Fibroblast of upper back skin (primary cell): ENCODE results near the gene RASGEF1C.
A peak's percentile ranks its signal among the peaks of the same experiment; 100 is the strongest.

Experiments
- DNase-seq: peaks from one replicate; pipeline ENCODE4 v3.0.0-alpha.2; 2013

Gene RASGEF1C

GRCh38 chr5:180079702-180080466 is 129.1 kb downstream of the RASGEF1C start:
- no peak for DNase-seq

- no peak for DNase-seq
These were observed 130.7 kb downstream of the RASGEF1C start for GRCh38 chr5:180078348-180078747.

- DNase-seq = no peak
These were observed 131.3 kb downstream of the RASGEF1C start for GRCh38 chr5:180077594-180078284.

- no peak for DNase-seq
These were observed 133.3 kb downstream of the RASGEF1C start for GRCh38 chr5:180075703-180076102.

GRCh38 chr5:180074462-180074861 is 134.5 kb downstream of the RASGEF1C start:
- DNase-seq = no peak

GRCh38 chr5:180072556-180072955 is 136.5 kb downstream of the RASGEF1C start:
- no peak for DNase-seq

GRCh38 chr5:180072256-180072548 is 136.8 kb downstream of the RASGEF1C start:
- DNase-seq = no peak

- DNase-seq = peak; percentile 94
These were observed 137.3 kb downstream of the RASGEF1C start, which contains the start of gene RNF130 for GRCh38 chr5:180071531-180072255. TSS of gene RNF130 (minus strand) at chr5:180071759. CDS start at chr5:180071702, 57 bp downstream.

- peak; percentile 44 for DNase-seq
These were observed 138.1 kb downstream of the RASGEF1C start for GRCh38 chr5:180070756-180071530.

GRCh38 chr5:180069589-180070247 is 139.3 kb downstream of the RASGEF1C start:
- DNase-seq = peak; percentile 5

- DNase-seq = no peak
These were observed 140.4 kb downstream of the RASGEF1C start for GRCh38 chr5:180068519-180069090.

GRCh38 chr5:180067986-180068385 is 141.0 kb downstream of the RASGEF1C start:
- DNase-seq = no peak

- no peak for DNase-seq
These were observed 148.8 kb downstream of the RASGEF1C start for GRCh38 chr5:180060192-180060591.

- DNase-seq = no peak
These were observed 149.7 kb downstream of the RASGEF1C start for GRCh38 chr5:180059326-180059725.

GRCh38 chr5:180056153-180056552 is 152.9 kb downstream of the RASGEF1C start:
- no peak for DNase-seq

GRCh38 chr5:180054226-180054625 is 154.8 kb downstream of the RASGEF1C start:
- DNase-seq = no peak

GRCh38 chr5:180053061-180053602 is 155.9 kb downstream of the RASGEF1C start:
- DNase-seq = no peak

GRCh38 chr5:180052211-180052818 is 156.7 kb downstream of the RASGEF1C start:
- no peak for DNase-seq
